Glutamatergic neuron (in vitro differentiated cells): ENCODE measurements around the gene SUV39H2. TPM values are rescaled to one million over a fixed set of nuclear protein-coding genes. Genes with fewer than 3 reads are reported as not detected.
"Not testable (repeated sequence)": the region's sequence is repeated elsewhere in the genome, so short reads cannot be mapped to it uniquely, and the experiment has no call there.

Experiments used
- DNase-seq: peaks from one replicate; pipeline ENCODE4 v3.0.0; 2022
- H3K27ac Mint-ChIP-seq: one replicate; pipeline ENCODE4 v1.8.0; 2020; ENCODE audit warnings: mild to moderate bottlenecking, mixed read lengths, inconsistent platforms; ENCODE audit not compliant: unreplicated experiment
- H3K27me3 Mint-ChIP-seq: one replicate; pipeline ENCODE4 v1.8.0; 2020; ENCODE audit warnings: mild to moderate bottlenecking, moderate library complexity, mixed read lengths, inconsistent platforms; ENCODE audit not compliant: unreplicated experiment
- H3K36me3 Mint-ChIP-seq: one replicate; pipeline ENCODE4 v1.8.0; 2020; ENCODE audit warnings: mild to moderate bottlenecking, mixed read lengths, inconsistent platforms; ENCODE audit not compliant: unreplicated experiment
- H3K4me1 Mint-ChIP-seq: one replicate; pipeline ENCODE4 v1.8.0; 2020; ENCODE audit warnings: mild to moderate bottlenecking, low read depth, mixed read lengths, inconsistent platforms; ENCODE audit not compliant: unreplicated experiment
- H3K4me3 Mint-ChIP-seq: one replicate; pipeline ENCODE4 v1.8.0; 2020; ENCODE audit warnings: mild to moderate bottlenecking, mixed read lengths, inconsistent platforms; ENCODE audit not compliant: unreplicated experiment
- H3K9me3 Mint-ChIP-seq: one replicate; pipeline ENCODE4 v1.8.0; 2020; ENCODE audit warnings: mild to moderate bottlenecking, moderate library complexity, mixed read lengths, inconsistent platforms; ENCODE audit not compliant: unreplicated experiment
- CTCF ChIP-seq: fragments of 200-600 bp; sonication (generic); IDR thresholded peaks from one replicate; pipeline ENCODE4 v1.5.0; 2021; ENCODE audit not compliant: partially characterized antibody, unreplicated experiment
- total RNA-seq: library from RNA; stranded (reverse); fragmentation: NEBNext Ultra II Directional; extraction: Animal tissue kit (Norgen Biotek cat#: 25700); gene quantifications from one replicate; pipeline ENCODE4 v1.2.1, GENCODE V29; 2021; ENCODE audit not compliant: unreplicated experiment

The SUV39H2 gene
- total RNA-seq, 1 donor from 2014 or later, result 15.1 TPM

- TF ChIP-seq CTCF, result no peak
- Mint-ChIP-seq H3K36me3 (peaks cover 7% of the 10 kb centered on the region), H3K4me1 (no peaks in the 10 kb centered on the region), H3K4me3 (no peak overlapping the region), H3K27me3 (no peaks in the 10 kb centered on the region), H3K9me3 (peaks cover 2% of the 10 kb centered on the region), H3K27ac (no peak overlapping the region)
- no peak for DNase-seq
Measured at GRCh38 chr10:14904864-14905263, 26.2 kb downstream of the SUV39H2 start.

- Mint-ChIP-seq H3K36me3 (peaks cover 13% of the 10 kb centered on the region), H3K4me3 (no peak overlapping the region), H3K27ac (no peak overlapping the region), H3K27me3 (no peaks in the 10 kb centered on the region), H3K4me1 (no peaks in the 10 kb centered on the region), H3K9me3 (peaks cover 2% of the 10 kb centered on the region)
- DNase-seq, result no peak
- TF ChIP-seq CTCF, result no peak
Measured at GRCh38 chr10:14905890-14906289, 27.2 kb downstream of the SUV39H2 start.

GRCh38 chr10:14906765-14907164, 28.1 kb downstream of the SUV39H2 start:
- no peaks in the 10 kb centered on the region for H3K4me1 Mint-ChIP-seq
- H3K9me3 Mint-ChIP-seq, result peaks cover 2% of the 10 kb centered on the region
- no peak for DNase-seq
- no peak overlapping the region for H3K27ac Mint-ChIP-seq
- peaks cover 20% of the 10 kb centered on the region for H3K36me3 Mint-ChIP-seq
- no peak for TF ChIP-seq CTCF
- H3K27me3 Mint-ChIP-seq, result no peaks in the 10 kb centered on the region
- no peak overlapping the region for H3K4me3 Mint-ChIP-seq

- H3K27me3 Mint-ChIP-seq, H3K9me3 Mint-ChIP-seq, H3K27ac Mint-ChIP-seq, H3K4me3 Mint-ChIP-seq, DNase-seq, H3K4me1 Mint-ChIP-seq: not testable (repeated sequence)
- peaks cover 20% of the 10 kb centered on the region for H3K36me3 Mint-ChIP-seq
Measured at GRCh38 chr10:14907591-14907990, 28.9 kb downstream of the SUV39H2 start.

- Mint-ChIP-seq H3K9me3 (peaks cover 6% of the 10 kb centered on the region), H3K36me3 (peaks cover 23% of the 10 kb centered on the region), H3K4me3 (no peak overlapping the region), H3K27ac (no peak overlapping the region), H3K27me3 (no peaks in the 10 kb centered on the region), H3K4me1 (no peaks in the 10 kb centered on the region)
- no peak for TF ChIP-seq CTCF
- no peak for DNase-seq
Measured at GRCh38 chr10:14909101-14909500, 30.4 kb downstream of the SUV39H2 start.

GRCh38 chr10:14910953-14911352, 32.3 kb downstream of the SUV39H2 start:
- Mint-ChIP-seq H3K4me3 (no peak overlapping the region), H3K27me3 (no peaks in the 10 kb centered on the region), H3K36me3 (peaks cover 27% of the 10 kb centered on the region), H3K4me1 (no peaks in the 10 kb centered on the region), H3K9me3 (peaks cover 9% of the 10 kb centered on the region), H3K27ac (no peak overlapping the region)
- DNase-seq, result no peak
- TF ChIP-seq CTCF, result no peak
